Mesenchymal stem cell (in vitro differentiated cells and primary cell): ENCODE data around the gene EVC2.

Experiments used
- DNase-seq: peaks from one replicate; pipeline ENCODE4 v3.0.0-alpha.2; 2013
- H2AFZ ChIP-seq: one replicate; pipeline ENCODE4 v1.6.1; 2013; ENCODE audit warnings: low read depth, mild to moderate bottlenecking, control low read depth, inconsistent platforms, low read length, moderate library complexity
- H2AK5ac ChIP-seq: 2 replicates; pipeline ENCODE4 v1.6.1; 2013; ENCODE audit warnings: low read length, moderate library complexity, mild to moderate bottlenecking, inconsistent platforms; ENCODE audit not compliant: severe bottlenecking
- H2BK120ac ChIP-seq: one replicate; pipeline ENCODE4 v1.6.1; 2013; ENCODE audit warnings: low read depth, mild to moderate bottlenecking, inconsistent platforms, low read length, moderate library complexity
- H2BK12ac ChIP-seq, 2 experiments: one replicate each; pipeline ENCODE4 v1.6.1; 2013; ENCODE audit warnings: inconsistent platforms in 2 of 2, low read length in 2 of 2, mild to moderate bottlenecking in 2 of 2, moderate library complexity in 2 of 2, control low read depth in 1 of 2
- H2BK15ac ChIP-seq: one replicate; pipeline ENCODE4 v1.6.1; 2013; ENCODE audit warnings: mild to moderate bottlenecking, low read depth, inconsistent platforms; ENCODE audit not compliant: poor library complexity, severe bottlenecking
- H2BK5ac ChIP-seq: 2 replicates; pipeline ENCODE4 v1.6.1; 2013; ENCODE audit warnings: low read depth, mild to moderate bottlenecking, low read length, control low read depth, inconsistent platforms; ENCODE audit not compliant: poor library complexity, severe bottlenecking
- H3K14ac ChIP-seq, 2 experiments: one replicate each; pipeline ENCODE4 v1.6.1; 2013; ENCODE audit warnings: inconsistent platforms in 2 of 2, low read length in 2 of 2, control low read depth in 1 of 2, mild to moderate bottlenecking in 1 of 2, moderate library complexity in 1 of 2
- H3K18ac ChIP-seq, 2 experiments: one replicate each; pipeline ENCODE4 v1.6.1; 2013; ENCODE audit warnings: inconsistent platforms in 2 of 2, low read length in 2 of 2, control low read depth in 1 of 2, low read depth in 1 of 2, mild to moderate bottlenecking in 1 of 2
- H3K23ac ChIP-seq, 2 experiments: one replicate each; pipeline ENCODE4 v1.6.1; 2013; ENCODE audit warnings: inconsistent platforms in 2 of 2, low read length in 2 of 2, mild to moderate bottlenecking in 2 of 2, moderate library complexity in 2 of 2, control low read depth in 1 of 2
- H3K27ac ChIP-seq: 2 replicates; pipeline ENCODE4 v1.5.1; 2013; ENCODE audit warnings: mild to moderate bottlenecking, moderate library complexity, low read length, control low read depth, inconsistent platforms; ENCODE audit not compliant: poor library complexity, severe bottlenecking
- H3K27me3 ChIP-seq, 2 experiments: 2 replicates each; pipeline versions ENCODE4 v1.6.1 to v1.7.0; 2013; ENCODE audit warnings: low read length in 2 of 2, mild to moderate bottlenecking in 2 of 2, moderate library complexity in 2 of 2, control low read depth in 1 of 2, inconsistent platforms in 1 of 2; ENCODE audit not compliant: control insufficient read depth in 1 of 2, insufficient read depth in 1 of 2
- H3K36me3 ChIP-seq, 2 experiments: 2 replicates each; pipeline versions ENCODE4 v1.6.1 to v1.7.0; 2013; ENCODE audit warnings: low read length in 2 of 2, control low read depth in 1 of 2, inconsistent platforms in 1 of 2, low read depth in 1 of 2, mild to moderate bottlenecking in 1 of 2; ENCODE audit not compliant: insufficient read depth in 2 of 2, control insufficient read depth in 1 of 2
- H3K4ac ChIP-seq, 2 experiments: one replicate each; pipeline ENCODE4 v1.6.1; 2013; ENCODE audit warnings: inconsistent platforms in 2 of 2, low read length in 2 of 2, mild to moderate bottlenecking in 2 of 2, moderate library complexity in 2 of 2, control low read depth in 1 of 2, low read depth in 1 of 2
- H3K4me1 ChIP-seq: 2 replicates; pipeline ENCODE4 v1.6.1; 2013; ENCODE audit warnings: low read depth, low read length, control low read depth; ENCODE audit not compliant: control insufficient read depth, insufficient read depth
- H3K4me2 ChIP-seq: 2 replicates; pipeline ENCODE4 v1.6.1; 2013; ENCODE audit warnings: low read length, mild to moderate bottlenecking, inconsistent platforms; ENCODE audit not compliant: poor library complexity, severe bottlenecking
- H3K4me3 ChIP-seq, 2 experiments: 2 replicates each; pipeline versions ENCODE4 v1.5.1 to v1.7.0; 2013; ENCODE audit warnings: low read length in 2 of 2, mild to moderate bottlenecking in 2 of 2, control low read depth in 1 of 2, low read depth in 1 of 2; ENCODE audit not compliant: insufficient read depth in 1 of 2
- H3K79me1 ChIP-seq: replicated peaks from 2 replicates; pipeline ENCODE4 v1.6.1; 2013; ENCODE audit warnings: mild to moderate bottlenecking, control low read depth, low read length, inconsistent platforms; ENCODE audit not compliant: poor library complexity, severe bottlenecking
- H3K9ac ChIP-seq: 2 replicates; pipeline ENCODE4 v1.7.0; 2013; ENCODE audit warnings: mild to moderate bottlenecking, low read length, moderate library complexity
- H3K9me3 ChIP-seq: 2 replicates; pipeline ENCODE4 v1.7.0; 2013; ENCODE audit warnings: mild to moderate bottlenecking, low read length; ENCODE audit not compliant: control insufficient read depth
- H4K8ac ChIP-seq: one replicate; pipeline ENCODE4 v1.6.1; 2013; ENCODE audit warnings: inconsistent platforms, mild to moderate bottlenecking, low read length, moderate library complexity
- H4K91ac ChIP-seq: one replicate; pipeline ENCODE4 v1.6.1; 2013; ENCODE audit warnings: mild to moderate bottlenecking, low read length, inconsistent platforms
- WGBS: methylation state at CpG from one replicate; pipeline ENCODE4 v1.1.7; 2013; ENCODE audit warnings: mixed read lengths; 5-methylcytosine and 5-hydroxymethylcytosine counted together

EVC2 gene

DNA sequence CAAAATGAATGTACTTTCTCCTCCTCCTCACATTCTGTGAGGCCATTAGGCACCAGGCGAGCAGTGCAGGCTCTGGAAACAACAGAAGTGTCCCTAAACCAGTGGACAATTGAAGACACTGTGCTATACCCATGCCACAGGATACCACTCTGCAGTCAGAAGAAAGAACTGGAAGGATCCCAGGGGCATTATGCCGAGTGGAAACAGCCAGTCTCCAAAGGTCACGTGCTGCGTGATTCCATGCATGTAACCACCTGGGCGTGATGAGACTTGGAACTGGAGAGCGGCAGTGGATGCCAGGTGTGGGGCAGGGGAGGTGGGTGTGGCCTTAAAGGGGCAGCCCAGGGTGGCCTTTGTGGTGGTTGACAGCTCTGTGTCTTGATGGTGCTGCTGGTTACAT is 139.4 kb downstream of the EVC2 start:
- Histone ChIP-seq H3K23ac (no peak overlapping the region), H2AFZ (no peak overlapping the region), H2BK120ac (no peak overlapping the region), H2BK5ac (no peak overlapping the region), H4K8ac (no peak overlapping the region), H3K4ac (no peak overlapping the region), H3K79me1 (no peaks in the 10 kb centered on the region), H3K4me1 (no peaks in the 10 kb centered on the region), H4K91ac (no peak overlapping the region), H2AK5ac (no peak overlapping the region), H3K4me3 (no peak overlapping the region), H3K9me3 (no peaks in the 10 kb centered on the region), H3K27me3 (no peaks in the 10 kb centered on the region), H3K36me3 (peaks cover 56 to 90% of the 10 kb centered on the region in 2 experiments), H3K18ac (no peak overlapping the region), H3K27ac (no peak overlapping the region), H3K14ac (no peak overlapping the region), H2BK12ac (no peak overlapping the region), H3K4me2 (no peak overlapping the region), H2BK15ac (no peak overlapping the region), H3K9ac (no peak overlapping the region)
- DNase-seq, result no peak
- WGBS, result 97% methylated on average over 6 of the region's 6 CpGs

DNA sequence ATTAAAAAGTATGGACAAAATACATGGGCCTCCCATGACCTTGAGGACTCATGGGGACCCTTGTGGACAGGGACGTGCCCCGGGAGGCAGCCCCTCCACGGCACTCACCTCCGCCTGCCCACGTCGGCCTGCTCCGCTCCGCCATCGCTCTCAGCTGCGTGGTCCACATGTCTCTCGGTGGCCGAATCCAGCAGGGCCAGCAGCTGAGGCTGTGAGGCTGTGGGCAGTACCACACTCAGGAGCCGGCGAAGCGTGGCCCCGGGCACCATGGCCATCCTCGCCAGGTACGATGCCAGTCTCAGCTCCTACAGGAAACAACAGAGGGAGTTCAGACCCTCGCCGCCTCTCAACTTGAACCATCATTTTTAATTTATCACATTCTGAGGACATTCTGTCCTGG is 140.0 kb downstream of the EVC2 start:
- Histone ChIP-seq H4K91ac (no peak overlapping the region), H3K23ac (no peak overlapping the region), H3K27me3 (no peaks in the 10 kb centered on the region), H3K4me3 (no peak overlapping the region), H2BK5ac (no peak overlapping the region), H3K36me3 (peaks cover 55 to 90% of the 10 kb centered on the region in 2 experiments), H2AFZ (no peak overlapping the region), H2BK15ac (no peak overlapping the region), H3K4me1 (no peaks in the 10 kb centered on the region), H4K8ac (no peak overlapping the region), H2BK12ac (no peak overlapping the region), H3K27ac (no peak overlapping the region), H3K4ac (no peak overlapping the region), H3K79me1 (no peaks in the 10 kb centered on the region), H2AK5ac (no peak overlapping the region), H3K4me2 (no peak overlapping the region), H2BK120ac (no peak overlapping the region), H3K9me3 (no peaks in the 10 kb centered on the region), H3K18ac (no peak overlapping the region), H3K14ac (no peak overlapping the region), H3K9ac (no peak overlapping the region)
- no peak for DNase-seq
- 92% methylated on average over 14 of the region's 20 CpGs for WGBS

DNA sequence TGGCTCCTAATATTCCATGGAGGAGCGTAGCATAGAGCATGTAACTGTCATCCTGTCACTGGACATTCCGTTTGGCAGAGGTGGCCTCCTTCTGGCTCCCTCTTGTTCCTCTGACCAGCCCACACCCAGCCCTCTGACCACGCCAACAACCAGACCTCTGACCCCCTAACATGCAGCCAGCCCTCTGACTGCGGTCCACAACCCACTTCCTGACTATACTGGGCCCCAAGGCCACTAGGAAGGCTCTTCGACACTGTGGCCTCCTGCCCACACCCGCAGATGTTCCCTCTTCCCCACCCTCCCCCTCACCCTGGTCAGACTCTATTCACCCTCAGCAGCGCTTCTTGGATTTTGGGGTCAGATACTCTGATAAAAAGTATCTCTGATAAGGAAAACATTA is 141.4 kb downstream of the EVC2 start:
- Histone ChIP-seq H3K18ac (no peak overlapping the region), H3K23ac (no peak overlapping the region), H4K8ac (no peak overlapping the region), H3K4me1 (no peaks in the 10 kb centered on the region), H2BK120ac (no peak overlapping the region), H3K4me3 (no peak overlapping the region), H2BK12ac (no peak overlapping the region), H3K14ac (no peak overlapping the region), H2AFZ (no peak overlapping the region), H4K91ac (no peak overlapping the region), H2BK5ac (no peak overlapping the region), H3K36me3 (peaks cover 52 to 90% of the 10 kb centered on the region in 2 experiments), H2BK15ac (no peak overlapping the region), H3K79me1 (no peaks in the 10 kb centered on the region), H3K9me3 (no peaks in the 10 kb centered on the region), H3K4me2 (no peak overlapping the region), H3K27ac (no peak overlapping the region), H3K4ac (no peak overlapping the region), H3K9ac (no peak overlapping the region), H3K27me3 (no peaks in the 10 kb centered on the region), H2AK5ac (no peak overlapping the region)
- DNase-seq, result no peak
- 97% methylated on average over 7 of the region's 7 CpGs for WGBS

DNA sequence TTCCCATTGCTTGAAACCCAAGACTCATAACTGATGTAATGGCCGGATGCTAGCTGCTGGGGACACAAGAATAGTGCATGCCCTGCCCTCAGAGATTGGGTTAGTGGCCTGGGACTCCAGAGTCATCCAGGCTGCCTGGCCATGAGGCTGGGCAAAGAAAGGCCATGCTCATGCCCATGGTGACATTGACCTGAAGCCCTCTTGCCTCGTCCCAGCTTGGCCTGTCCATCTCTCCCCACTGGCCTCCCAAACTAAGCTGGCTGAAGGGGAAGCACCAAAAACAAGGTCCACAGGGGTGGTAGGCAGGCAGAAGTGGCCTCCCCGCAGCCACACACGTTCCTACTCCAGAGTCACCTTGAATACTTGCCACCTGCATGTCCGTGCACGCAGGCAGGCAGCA is 141.8 kb downstream of the EVC2 start:
- no peak overlapping the region for H2BK15ac ChIP-seq
- H3K27ac ChIP-seq, result no peak overlapping the region
- H3K9me3 ChIP-seq, result no peaks in the 10 kb centered on the region
- WGBS, result 94% methylated on average over 3 of the region's 6 CpGs
- no peak overlapping the region for H2AK5ac ChIP-seq
- no peak overlapping the region for H4K91ac ChIP-seq
- H3K4me2 ChIP-seq, result no peak overlapping the region
- H2BK120ac ChIP-seq, result no peak overlapping the region
- no peaks in the 10 kb centered on the region for H3K27me3 ChIP-seq
- H3K4ac ChIP-seq, result no peak overlapping the region
- H2AFZ ChIP-seq, result no peak overlapping the region
- no peak overlapping the region for H3K18ac ChIP-seq
- no peak overlapping the region for H3K14ac ChIP-seq
- peaks cover 52 to 90% of the 10 kb centered on the region in 2 experiments for H3K36me3 ChIP-seq
- H3K4me3 ChIP-seq, result no peak overlapping the region
- no peak overlapping the region for H4K8ac ChIP-seq
- no peaks in the 10 kb centered on the region for H3K79me1 ChIP-seq
- no peak overlapping the region for H2BK5ac ChIP-seq
- no peak overlapping the region for H3K9ac ChIP-seq
- H2BK12ac ChIP-seq, result no peak overlapping the region
- no peak overlapping the region for H3K23ac ChIP-seq
- DNase-seq, result no peak
- no peaks in the 10 kb centered on the region for H3K4me1 ChIP-seq
